Measurements from ENCODE around the gene DSCAML1.

GRCh38 chr11:117409511-117409910 lies 387.5 kb downstream of the DSCAML1 start:
- TF ChIP-seq EP300 (IDR thresholded peaks at IDR 0.05) (no peak), POLR2A (IDR thresholded peaks at IDR 0.05) (no peak)
